HCT116 (cell line): ENCODE measurements around the gene KLHDC7B. TPM values are rescaled to one million over a fixed set of nuclear protein-coding genes. Genes with fewer than 3 reads are reported as not detected.
"Not testable (repeated sequence)": the region's sequence is repeated elsewhere in the genome, so short reads cannot be mapped to it uniquely, and the experiment has no call there.

ENCODE experiments used
- ATAC-seq: fragments of 200-7000 bp; cut with Tn5 transposase; 2 replicates; pipeline ENCODE4 v1.9.1; 2020; ENCODE audit warnings: mild to moderate bottlenecking, moderate library complexity
- BruUV-seq: library from RNA; stranded (reverse); fragments of 400-500 nt; replicated peaks from 2 replicates; lab custom pipeline; 2021; lab: Mats Ljungman, UMichigan
- CTCF ChIA-PET: fragments of 300-600 bp; sonication (Branson Sonifier 250); formaldehyde crosslinking; loops from one replicate; lab custom pipeline; 2021; ENCODE audit warnings: antibody characterized with exemption; lab: Charles Lee
- POLR2A ChIA-PET: fragments of 300-600, 350-600 bp; sonication (Branson Sonifier 250); formaldehyde crosslinking; loops from one replicate; lab custom pipeline; 2021; ENCODE audit warnings: antibody characterized with exemption; lab: Charles Lee
- RAD21 ChIA-PET, 2 experiments: fragments of 300-600 bp; sonication (Branson Sonifier 250); formaldehyde crosslinking; loops; one replicate each; lab custom pipeline; 2023; ENCODE audit warnings: low total read pairs in 2 of 2; ENCODE audit not compliant: uncharacterized antibody in 2 of 2, unreplicated experiment in 2 of 2, low non-redundant PET in 1 of 2; lab: Charles Lee
- DNase-seq: peaks from one replicate; pipeline ENCODE4 v3.0.0-alpha.2; 2010; ENCODE audit warnings: low read depth, low spot score
- H2AFZ ChIP-seq: fragments of 200-600 bp; shearing (Covaris generic), sonication (generic); 2 replicates; pipeline ENCODE4 v1.6.1; 2017; ENCODE audit warnings: low read depth, mixed run types, mixed read lengths, antibody characterized with exemption, low read length; ENCODE audit not compliant: poor library complexity, severe bottlenecking
- H3K27ac ChIP-seq: 2 replicates; pipeline ENCODE4 v1.5.1; 2012; ENCODE audit warnings: low read depth, low read length
- H3K27me3 ChIP-seq: fragments of 200-600 bp; sonication (generic); 2 replicates; pipeline ENCODE4 v1.6.1; 2016; ENCODE audit warnings: mixed run types, low read length, mixed read lengths; ENCODE audit not compliant: insufficient read depth
- H3K36me3 ChIP-seq, 2 experiments: fragments of 200-500 bp in 1 of 2; fragments of 200-600 bp in 1 of 2; sonication (Bioruptor generic) in 1 of 2; sonication (generic) in 1 of 2; 2 replicates each; pipeline versions ENCODE4 v1.5.1 to v1.6.1; 2014 to 2016; ENCODE audit warnings: low read length in 2 of 2, inconsistent platforms in 1 of 2, mixed read lengths in 1 of 2, mixed run types in 1 of 2; ENCODE audit not compliant: insufficient read depth in 2 of 2, control insufficient read depth in 1 of 2
- H3K4me1 ChIP-seq, 2 experiments: fragments of 200-600 bp in 1 of 2; sonication (generic) in 1 of 2; 2 replicates each; pipeline versions ENCODE4 v1.5.1 to v1.6.1; 2012 to 2017; ENCODE audit warnings: low read length in 2 of 2, inconsistent platforms in 1 of 2, mild to moderate bottlenecking in 1 of 2, mixed read lengths in 1 of 2, mixed run types in 1 of 2, moderate library complexity in 1 of 2; ENCODE audit not compliant: insufficient read depth in 2 of 2, control insufficient read depth in 1 of 2
- H3K4me2 ChIP-seq: fragments of 200-600 bp; sonication (generic); 2 replicates; pipeline ENCODE4 v1.6.1; 2017; ENCODE audit warnings: mixed run types, low read length, mixed read lengths
- H3K4me3 ChIP-seq, 2 experiments: fragments of 200-600 bp in 1 of 2; sonication (generic) in 1 of 2; replicated peaks in 1 of 2; 2 replicates each; pipeline ENCODE4 v1.5.1; 2011 to 2016; ENCODE audit warnings: low read length in 2 of 2, control low read depth in 1 of 2, low read depth in 1 of 2, mild to moderate bottlenecking in 1 of 2, mixed read lengths in 1 of 2, mixed run types in 1 of 2
- H3K79me2 ChIP-seq: fragments of 200-600 bp; sonication (generic); 2 replicates; pipeline ENCODE4 v1.6.1; 2017; ENCODE audit warnings: mild to moderate bottlenecking, mixed run types, low read length, moderate library complexity, mixed read lengths; ENCODE audit not compliant: insufficient read depth
- H3K9ac ChIP-seq: fragments of 200-600 bp; sonication (generic); 2 replicates; pipeline ENCODE4 v1.6.1; 2016; ENCODE audit warnings: low read length, mixed read lengths
- H3K9me2 ChIP-seq: fragments of 200-600 bp; sonication (generic), shearing (Covaris generic); 2 replicates; pipeline ENCODE4 v1.6.1; 2017; ENCODE audit warnings: mixed run types, mild to moderate bottlenecking, moderate library complexity; ENCODE audit not compliant: insufficient read depth
- H3K9me3 ChIP-seq, 2 experiments: fragments of 200-500 bp in 1 of 2; fragments of 200-600 bp in 1 of 2; sonication (Bioruptor generic) in 1 of 2; sonication (generic) in 1 of 2; 2 replicates each; pipeline ENCODE4 v1.6.1; 2014 to 2017; ENCODE audit warnings: low read length in 2 of 2, mixed read lengths in 2 of 2, inconsistent platforms in 1 of 2, low read depth in 1 of 2, mild to moderate bottlenecking in 1 of 2, mixed run types in 1 of 2, moderate library complexity in 1 of 2; ENCODE audit not compliant: control insufficient read depth in 1 of 2, insufficient read depth in 1 of 2
- H4K20me1 ChIP-seq: fragments of 200-600 bp; sonication (generic), shearing (Covaris generic); 2 replicates; pipeline ENCODE4 v1.6.1; 2017; ENCODE audit warnings: mixed run types, mild to moderate bottlenecking, moderate library complexity; ENCODE audit not compliant: insufficient read depth
- EGR1 ChIP-seq: IDR thresholded peaks from 2 replicates; pipeline ENCODE4 v1.6.1; 2012; ENCODE audit warnings: low read depth
- REST ChIP-seq: IDR thresholded peaks from 2 replicates; pipeline ENCODE4 v1.6.1; 2012; ENCODE audit warnings: low read depth
- SP1 ChIP-seq: IDR thresholded peaks from 2 replicates; pipeline ENCODE4 v1.6.1; 2012; ENCODE audit warnings: low read depth
- SRF ChIP-seq: IDR thresholded peaks from 2 replicates; pipeline ENCODE4 v1.6.1; 2012; ENCODE audit warnings: low read depth
- TCF7L2 ChIP-seq: IDR thresholded peaks from 2 replicates; pipeline ENCODE4 v1.7.0; 2011; ENCODE audit warnings: borderline replicate concordance, inconsistent platforms; ENCODE audit not compliant: insufficient read depth, insufficient read length; ENCODE audit errors: extremely low read depth
- intact Hi-C: fragments of 100-400 bp; cut with micrococcal nuclease; formaldehyde crosslinking; loops from 2 replicates; pipeline ENCODE4 v1.10.0; 2022
- total RNA-seq: library from RNA; stranded (reverse); gene quantifications from one replicate; pipeline ENCODE4 v1.2.1, GENCODE V29; 2021; ENCODE audit not compliant: unreplicated experiment

KLHDC7B gene
- total RNA-seq, 1 experiment from 2014 or later: 0.69 TPM

- H3K4me2 ChIP-seq: no peak overlapping the region
- H3K9me2 ChIP-seq: no peaks in the 10 kb centered on the region
- no peaks in the 10 kb centered on the region for H3K9me3 ChIP-seq
- peaks cover 48% of the 10 kb centered on the region for H3K79me2 ChIP-seq
- H2AFZ ChIP-seq: no peak overlapping the region
- ChIA-PET POLR2A (no interaction called here), RAD21 (no interaction called here), CTCF (no interaction called here)
- no peaks in the 10 kb centered on the region for H3K27me3 ChIP-seq
- peaks cover 0 to under 1% of the 10 kb centered on the region in 2 experiments; a peak in 1 of 4 replicates for H3K4me1 ChIP-seq
- BruUV-seq: no TSS peak
- intact Hi-C loops: no loop called here
- no peak for DNase-seq
- H4K20me1 ChIP-seq: no peaks in the 10 kb centered on the region
- peaks cover 7 to 33% of the 10 kb centered on the region in 2 experiments; a peak in 3 of 4 replicates for H3K36me3 ChIP-seq
- no peak overlapping the region for H3K4me3 ChIP-seq
- no peak overlapping the region for H3K27ac ChIP-seq
- no peak overlapping the region for H3K9ac ChIP-seq
- ATAC-seq: no peak
- TF ChIP-seq SP1 (no peak), SRF (no peak), TCF7L2 (no peak), EGR1 (no peak)
Measured at GRCh38 chr22:50518606-50519005, 27.1 kb upstream of the KLHDC7B start.

DNA sequence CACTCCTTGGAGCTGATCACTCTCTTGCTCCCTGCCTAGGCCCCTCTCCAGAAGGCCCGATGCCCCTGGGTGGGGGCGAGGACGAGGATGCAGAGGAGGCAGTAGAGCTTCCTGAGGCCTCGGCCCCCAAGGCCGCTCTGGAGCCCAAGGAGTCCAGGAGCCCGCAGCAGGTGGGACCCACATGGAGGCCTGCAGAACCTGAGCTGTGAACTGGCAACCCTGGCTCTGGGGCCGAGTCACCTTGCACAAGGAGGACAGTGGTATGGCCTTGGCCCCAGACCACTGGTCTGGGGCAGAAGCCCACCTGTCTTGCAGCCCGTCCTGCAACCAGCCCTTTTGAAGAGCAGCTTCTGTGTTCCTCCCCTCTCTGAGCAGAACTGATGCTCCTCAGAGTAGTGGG, 26.5 kb upstream of the KLHDC7B start:
- ChIA-PET RAD21 (no interaction called here), POLR2A (no interaction called here), CTCF (no interaction called here)
- intact Hi-C loops: no loop called here
- H3K79me2 ChIP-seq: peaks cover 48% of the 10 kb centered on the region
- no peak for DNase-seq
- H3K4me1 ChIP-seq: peaks cover 2 to 6% of the 10 kb centered on the region in 2 experiments; a peak in 2 of 4 replicates
- BruUV-seq: no TSS peak
- H3K4me2 ChIP-seq: no peak overlapping the region
- H4K20me1 ChIP-seq: no peaks in the 10 kb centered on the region
- no peak overlapping the region for H2AFZ ChIP-seq
- H3K9ac ChIP-seq: no peak overlapping the region
- no peaks in the 10 kb centered on the region for H3K9me3 ChIP-seq
- no peak overlapping the region for H3K27ac ChIP-seq
- no peak for TF ChIP-seq REST
- H3K27me3 ChIP-seq: no peaks in the 10 kb centered on the region
- no peak for ATAC-seq
- no peaks in the 10 kb centered on the region for H3K9me2 ChIP-seq
- H3K4me3 ChIP-seq: no peak overlapping the region
- peaks cover 7 to 36% of the 10 kb centered on the region in 2 experiments; a peak in 3 of 4 replicates for H3K36me3 ChIP-seq

DNA sequence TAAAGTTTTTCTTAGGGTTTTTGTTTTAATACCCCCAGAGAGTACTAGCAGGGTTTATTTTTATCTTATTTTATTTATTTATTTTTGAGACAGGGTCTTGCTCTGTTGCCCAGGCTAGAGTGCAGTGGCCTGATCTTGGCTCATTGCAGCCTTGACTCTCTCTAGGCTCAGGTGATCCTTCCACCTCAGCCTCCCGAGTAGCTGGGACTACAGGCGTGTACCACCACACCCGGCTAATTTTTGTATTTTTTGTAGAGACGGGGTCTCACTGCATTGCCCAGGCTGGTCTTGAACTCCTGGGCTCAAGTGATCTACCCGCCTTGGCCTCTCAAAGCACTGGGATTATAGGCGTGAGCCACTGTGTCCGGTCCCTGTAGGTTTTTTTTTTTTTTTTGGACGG, 25.5 kb upstream of the KLHDC7B start:
- H4K20me1 ChIP-seq, CTCF ChIA-PET, BruUV-seq, RAD21 ChIA-PET, intact Hi-C loops, H3K27ac ChIP-seq, H3K9ac ChIP-seq, H3K9me3 ChIP-seq, H3K4me2 ChIP-seq, H3K4me3 ChIP-seq, H2AFZ ChIP-seq, H3K9me2 ChIP-seq, H3K27me3 ChIP-seq, POLR2A ChIA-PET, DNase-seq, ATAC-seq: not testable (repeated sequence)
- H3K36me3 ChIP-seq: peaks cover 7 to 36% of the 10 kb centered on the region in 2 experiments; a peak in 3 of 4 replicates
- peaks cover 48% of the 10 kb centered on the region for H3K79me2 ChIP-seq
- peaks cover 6 to 16% of the 10 kb centered on the region in 2 experiments; a peak in 3 of 4 replicates for H3K4me1 ChIP-seq
